Measurements from ENCODE around the gene CTNNA3.

Gene CTNNA3

GRCh38 chr10:65911151-65911835, 1784.7 kb downstream of the CTNNA3 start:
- ATAC-seq (ENCODE audit: low read depth) (no peak), DNase-seq (ENCODE audit: low spot score) (no peak)
- no peak overlapping the region for H3K27ac ChIP-seq (ENCODE audit: poor library complexity, severe bottlenecking)
- TF ChIP-seq CTCF (IDR thresholded peaks at IDR 0.05; ENCODE audit: poor library complexity, severe bottlenecking): no peak
- peaks cover 1% of the 10 kb centered on the region for H3K27me3 ChIP-seq (ENCODE audit: insufficient read depth, poor library complexity, severe bottlenecking)
- no peak overlapping the region for H3K4me3 ChIP-seq (ENCODE audit: severe bottlenecking)
- no peaks in the 10 kb centered on the region for H3K36me3 ChIP-seq (ENCODE audit: low read depth)
- H3K4me1 ChIP-seq (ENCODE audit: insufficient read depth, poor library complexity, severe bottlenecking): no peaks in the 10 kb centered on the region
- no peaks in the 10 kb centered on the region for H3K9me3 ChIP-seq (ENCODE audit: severe bottlenecking)

- Histone ChIP-seq H3K36me3 (ENCODE audit: low read depth) (no peaks in the 10 kb centered on the region), H3K9me3 (ENCODE audit: severe bottlenecking) (no peaks in the 10 kb centered on the region), H3K27ac (ENCODE audit: poor library complexity, severe bottlenecking) (no peak overlapping the region), H3K4me1 (ENCODE audit: insufficient read depth, poor library complexity, severe bottlenecking) (no peaks in the 10 kb centered on the region), H3K27me3 (ENCODE audit: insufficient read depth, poor library complexity, severe bottlenecking) (no peaks in the 10 kb centered on the region), H3K4me3 (ENCODE audit: severe bottlenecking) (no peak overlapping the region)
- DNase-seq (ENCODE audit: low spot score): no peak
- no peak for TF ChIP-seq CTCF (IDR thresholded peaks at IDR 0.05; ENCODE audit: poor library complexity, severe bottlenecking)
- ATAC-seq (ENCODE audit: low read depth): no peak
Measured at GRCh38 chr10:65910209-65910608, 1785.8 kb downstream of the CTNNA3 start.

- no peak overlapping the region for H3K4me3 ChIP-seq (ENCODE audit: severe bottlenecking)
- H3K4me1 ChIP-seq (ENCODE audit: insufficient read depth, poor library complexity, severe bottlenecking): no peaks in the 10 kb centered on the region
- no peaks in the 10 kb centered on the region for H3K27me3 ChIP-seq (ENCODE audit: insufficient read depth, poor library complexity, severe bottlenecking)
- no peak for ATAC-seq (ENCODE audit: low read depth)
- DNase-seq (ENCODE audit: low spot score): no peak
- no peaks in the 10 kb centered on the region for H3K36me3 ChIP-seq (ENCODE audit: low read depth)
- no peaks in the 10 kb centered on the region for H3K9me3 ChIP-seq (ENCODE audit: severe bottlenecking)
- H3K27ac ChIP-seq (ENCODE audit: poor library complexity, severe bottlenecking): no peak overlapping the region
- TF ChIP-seq CTCF (IDR thresholded peaks at IDR 0.05; ENCODE audit: poor library complexity, severe bottlenecking): no peak
Measured at GRCh38 chr10:65907199-65907712, 1788.7 kb downstream of the CTNNA3 start.

GRCh38 chr10:65903620-65904019, 1792.4 kb downstream of the CTNNA3 start:
- Histone ChIP-seq H3K36me3 (ENCODE audit: low read depth) (no peaks in the 10 kb centered on the region), H3K4me3 (ENCODE audit: severe bottlenecking) (no peak overlapping the region), H3K9me3 (ENCODE audit: severe bottlenecking) (no peaks in the 10 kb centered on the region), H3K27ac (ENCODE audit: poor library complexity, severe bottlenecking) (no peak overlapping the region), H3K27me3 (ENCODE audit: insufficient read depth, poor library complexity, severe bottlenecking) (no peaks in the 10 kb centered on the region), H3K4me1 (ENCODE audit: insufficient read depth, poor library complexity, severe bottlenecking) (no peaks in the 10 kb centered on the region)
- ATAC-seq (ENCODE audit: low read depth) (no peak), DNase-seq (ENCODE audit: low spot score) (no peak)
- no peak for TF ChIP-seq CTCF (IDR thresholded peaks at IDR 0.05; ENCODE audit: poor library complexity, severe bottlenecking)

- ATAC-seq (ENCODE audit: low read depth) (no peak), DNase-seq (ENCODE audit: low spot score) (no peak)
- no peak for TF ChIP-seq CTCF (IDR thresholded peaks at IDR 0.05; ENCODE audit: poor library complexity, severe bottlenecking)
- H3K9me3 ChIP-seq (ENCODE audit: severe bottlenecking): no peaks in the 10 kb centered on the region
- no peaks in the 10 kb centered on the region for H3K36me3 ChIP-seq (ENCODE audit: low read depth)
- H3K4me3 ChIP-seq (ENCODE audit: severe bottlenecking): no peak overlapping the region
- H3K27ac ChIP-seq (ENCODE audit: poor library complexity, severe bottlenecking): no peak overlapping the region
- H3K27me3 ChIP-seq (ENCODE audit: insufficient read depth, poor library complexity, severe bottlenecking): no peaks in the 10 kb centered on the region
- H3K4me1 ChIP-seq (ENCODE audit: insufficient read depth, poor library complexity, severe bottlenecking): no peaks in the 10 kb centered on the region
Measured at GRCh38 chr10:65900271-65900670, 1795.7 kb downstream of the CTNNA3 start.
